Type B pancreatic cell (in vitro differentiated cells): ENCODE data around the gene ELL2. TPM values are rescaled to one million over a fixed set of nuclear protein-coding genes. Genes with fewer than 3 reads are reported as not detected.

Experiments
- DNase-seq: peaks from one replicate; pipeline ENCODE4 v3.0.0; 2021; ENCODE audit warnings: mixed read lengths; ENCODE audit not compliant: unreplicated experiment; ENCODE audit errors: extremely low spot score
- H3K27ac Mint-ChIP-seq: 2 replicates; pipeline ENCODE4 v1.8.0; 2021; ENCODE audit warnings: mild to moderate bottlenecking, mixed read lengths
- H3K27me3 Mint-ChIP-seq: 2 replicates; pipeline ENCODE4 v1.8.0; 2021; ENCODE audit warnings: mixed read lengths
- H3K36me3 Mint-ChIP-seq: 2 replicates; pipeline ENCODE4 v1.8.0; 2021; ENCODE audit warnings: mixed read lengths
- H3K4me1 Mint-ChIP-seq: one replicate; pipeline ENCODE4 v1.8.0; 2021; ENCODE audit warnings: mixed read lengths; ENCODE audit not compliant: unreplicated experiment
- H3K4me3 Mint-ChIP-seq: 2 replicates; pipeline ENCODE4 v1.8.0; 2021; ENCODE audit warnings: mild to moderate bottlenecking, mixed read lengths
- H3K9me3 Mint-ChIP-seq: 2 replicates; pipeline ENCODE4 v1.8.0; 2021; ENCODE audit warnings: mixed read lengths
- total RNA-seq: library from RNA; stranded (reverse); gene quantifications from 2 replicates; pipeline ENCODE4 v1.2.1, GENCODE V29; 2021; ENCODE audit warnings: low replicate concordance
- TF ChIP-seq, protein P1 (sequence below): fragments of 200-600 bp; sonication (generic); conservative IDR thresholded peaks from 2 replicates; pipeline ENCODE4 v1.5.0; 2021; ENCODE audit warnings: antibody characterized with exemption, mild to moderate bottlenecking

The ELL2 gene
- total RNA-seq, 1 donor from 2014 or later = 33.9 TPM

- Mint-ChIP-seq H3K27me3 (no peaks in the 10 kb centered on the region), H3K9me3 (no peaks in the 10 kb centered on the region), H3K36me3 (peaks cover 3% of the 10 kb centered on the region), H3K4me3 (no peak overlapping the region), H3K27ac (no peak overlapping the region), H3K4me1 (peaks cover 18% of the 10 kb centered on the region)
- no peak for DNase-seq
- TF ChIP-seq, protein P1, sequence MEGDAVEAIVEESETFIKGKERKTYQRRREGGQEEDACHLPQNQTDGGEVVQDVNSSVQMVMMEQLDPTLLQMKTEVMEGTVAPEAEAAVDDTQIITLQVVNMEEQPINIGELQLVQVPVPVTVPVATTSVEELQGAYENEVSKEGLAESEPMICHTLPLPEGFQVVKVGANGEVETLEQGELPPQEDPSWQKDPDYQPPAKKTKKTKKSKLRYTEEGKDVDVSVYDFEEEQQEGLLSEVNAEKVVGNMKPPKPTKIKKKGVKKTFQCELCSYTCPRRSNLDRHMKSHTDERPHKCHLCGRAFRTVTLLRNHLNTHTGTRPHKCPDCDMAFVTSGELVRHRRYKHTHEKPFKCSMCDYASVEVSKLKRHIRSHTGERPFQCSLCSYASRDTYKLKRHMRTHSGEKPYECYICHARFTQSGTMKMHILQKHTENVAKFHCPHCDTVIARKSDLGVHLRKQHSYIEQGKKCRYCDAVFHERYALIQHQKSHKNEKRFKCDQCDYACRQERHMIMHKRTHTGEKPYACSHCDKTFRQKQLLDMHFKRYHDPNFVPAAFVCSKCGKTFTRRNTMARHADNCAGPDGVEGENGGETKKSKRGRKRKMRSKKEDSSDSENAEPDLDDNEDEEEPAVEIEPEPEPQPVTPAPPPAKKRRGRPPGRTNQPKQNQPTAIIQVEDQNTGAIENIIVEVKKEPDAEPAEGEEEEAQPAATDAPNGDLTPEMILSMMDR = no peak
Measured at GRCh38 chr5:95879661-95880060, 82.0 kb downstream of the ELL2 start.

GRCh38 chr5:95878417-95879323 lies 83.0 kb downstream of the ELL2 start:
- no peaks in the 10 kb centered on the region for H3K27me3 Mint-ChIP-seq
- H3K4me3 Mint-ChIP-seq = peak overlapping the region; percentile 31
- peak overlapping the region; percentile 52 for H3K27ac Mint-ChIP-seq
- H3K36me3 Mint-ChIP-seq = peaks cover 3% of the 10 kb centered on the region
- no peak for DNase-seq
- TF ChIP-seq, protein P1 = no peak
- no peaks in the 10 kb centered on the region for H3K9me3 Mint-ChIP-seq
- peaks cover 18% of the 10 kb centered on the region for H3K4me1 Mint-ChIP-seq

- TF ChIP-seq, protein P1 = no peak
- peaks cover 3% of the 10 kb centered on the region for H3K36me3 Mint-ChIP-seq
- no peak for DNase-seq
- peaks cover 18% of the 10 kb centered on the region for H3K4me1 Mint-ChIP-seq
- peak overlapping the region; percentile 19 for H3K27ac Mint-ChIP-seq
- H3K4me3 Mint-ChIP-seq = no peak overlapping the region
- no peaks in the 10 kb centered on the region for H3K27me3 Mint-ChIP-seq
- no peaks in the 10 kb centered on the region for H3K9me3 Mint-ChIP-seq
Measured at GRCh38 chr5:95876782-95877181, 84.9 kb downstream of the ELL2 start.

DNA sequence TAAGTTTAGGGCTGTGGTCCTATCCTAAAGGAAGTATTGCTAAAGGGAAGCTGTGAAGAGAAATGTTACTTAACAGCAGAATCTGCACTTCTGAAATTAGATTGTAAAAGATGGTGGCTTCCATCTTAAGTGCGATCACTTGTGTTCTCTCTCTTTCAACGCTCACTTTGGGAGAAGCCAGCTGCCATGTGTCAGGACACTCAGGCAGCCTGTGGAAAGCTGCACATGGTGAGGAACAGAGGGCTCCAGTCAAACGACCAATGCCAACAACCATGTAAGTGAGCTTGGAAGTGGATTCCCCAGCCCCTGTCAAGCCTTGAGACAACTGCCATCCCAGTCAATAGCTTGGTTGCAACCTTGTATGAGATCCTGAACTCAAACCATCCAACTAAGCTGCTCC lies 87.4 kb downstream of the ELL2 start:
- Mint-ChIP-seq H3K4me3 (no peak overlapping the region), H3K27me3 (no peaks in the 10 kb centered on the region), H3K27ac (no peak overlapping the region), H3K4me1 (peaks cover 25% of the 10 kb centered on the region), H3K36me3 (peaks cover 3% of the 10 kb centered on the region), H3K9me3 (no peaks in the 10 kb centered on the region)
- no peak for DNase-seq
- TF ChIP-seq, protein P1 = no peak

DNA sequence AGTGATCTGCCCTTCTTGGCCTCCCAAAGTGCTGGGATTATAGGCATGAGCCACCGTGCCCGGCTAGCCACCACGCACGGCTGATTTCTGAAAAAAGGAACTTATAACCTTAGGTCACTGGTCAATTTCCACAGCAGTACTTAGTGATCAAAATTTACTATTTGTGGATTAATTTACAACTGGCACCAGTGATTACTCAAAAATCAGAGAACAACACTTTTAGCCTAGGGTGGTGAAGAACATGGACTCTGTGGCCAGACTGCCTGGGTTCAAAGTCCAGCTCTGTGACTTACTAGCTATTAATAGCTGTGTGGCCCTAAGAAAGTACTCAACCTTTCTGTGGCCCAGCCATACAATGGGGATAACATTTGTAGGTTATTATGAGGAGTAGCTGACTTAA lies 88.3 kb downstream of the ELL2 start:
- peaks cover 17% of the 10 kb centered on the region for H3K4me1 Mint-ChIP-seq
- no peak overlapping the region for H3K27ac Mint-ChIP-seq
- no peak for DNase-seq
- H3K4me3 Mint-ChIP-seq = no peak overlapping the region
- TF ChIP-seq, protein P1 = no peak
- no peaks in the 10 kb centered on the region for H3K36me3 Mint-ChIP-seq
- H3K27me3 Mint-ChIP-seq = no peaks in the 10 kb centered on the region
- peaks cover under 1% of the 10 kb centered on the region for H3K9me3 Mint-ChIP-seq
